Measurements from ENCODE around the gene TTC23L. TPM values are rescaled to one million over a fixed set of nuclear protein-coding genes. Genes with fewer than 3 reads are reported as not detected.

TTC23L gene
- total RNA-seq, 3 donors from 2014 or later = 1.3 to 2.0 TPM; not detected in 1

DNA sequence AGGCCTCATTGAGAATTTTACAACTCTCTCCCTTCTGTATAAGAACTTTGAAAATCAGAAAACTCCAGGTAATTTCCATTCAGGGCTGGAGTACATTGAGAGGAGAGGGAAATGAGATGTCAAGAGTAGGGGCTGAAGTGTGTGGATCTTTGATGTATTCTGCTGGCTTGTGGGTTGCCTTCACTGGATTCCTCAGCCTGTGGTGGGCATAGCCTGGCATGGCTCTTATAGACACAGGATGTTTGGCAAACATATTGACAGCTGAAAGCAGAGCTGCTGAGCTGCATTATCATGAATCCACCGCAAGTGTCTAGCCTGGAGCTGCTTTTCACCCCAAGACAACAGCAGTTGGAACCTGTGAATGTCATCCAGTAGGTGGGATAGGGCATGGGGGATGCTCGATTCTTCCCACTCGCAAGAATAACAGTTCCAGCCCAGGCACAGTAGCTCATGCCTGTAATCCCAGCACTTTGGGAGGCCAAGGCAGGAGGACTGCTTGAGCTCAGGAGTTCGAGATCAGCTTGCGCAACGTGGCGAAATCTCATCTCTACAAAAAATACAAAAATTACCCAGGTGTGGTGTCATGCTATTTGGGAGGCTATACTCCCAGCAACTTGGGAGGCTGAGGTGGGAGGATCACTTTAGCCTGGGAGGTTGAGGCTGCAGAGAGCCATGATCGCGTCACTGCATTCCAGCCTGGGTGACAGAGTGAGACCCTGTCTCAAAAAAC, 36.0 kb upstream of the TTC23L start:
- no peak overlapping the region for H3K4me3 ChIP-seq
- intact Hi-C loops (cut with DNase I; ENCODE audit: low total_unique reads) = no loop called here
- H3K4me1 ChIP-seq = no peaks in the 10 kb centered on the region
- no peak for DNase-seq (ENCODE audit: low spot score in 2 of 2)
- H3K9me3 ChIP-seq = no peaks in the 10 kb centered on the region
- H3K27me3 ChIP-seq = no peaks in the 10 kb centered on the region
- no peaks in the 10 kb centered on the region for H3K36me3 ChIP-seq
- TF ChIP-seq, protein P1, sequence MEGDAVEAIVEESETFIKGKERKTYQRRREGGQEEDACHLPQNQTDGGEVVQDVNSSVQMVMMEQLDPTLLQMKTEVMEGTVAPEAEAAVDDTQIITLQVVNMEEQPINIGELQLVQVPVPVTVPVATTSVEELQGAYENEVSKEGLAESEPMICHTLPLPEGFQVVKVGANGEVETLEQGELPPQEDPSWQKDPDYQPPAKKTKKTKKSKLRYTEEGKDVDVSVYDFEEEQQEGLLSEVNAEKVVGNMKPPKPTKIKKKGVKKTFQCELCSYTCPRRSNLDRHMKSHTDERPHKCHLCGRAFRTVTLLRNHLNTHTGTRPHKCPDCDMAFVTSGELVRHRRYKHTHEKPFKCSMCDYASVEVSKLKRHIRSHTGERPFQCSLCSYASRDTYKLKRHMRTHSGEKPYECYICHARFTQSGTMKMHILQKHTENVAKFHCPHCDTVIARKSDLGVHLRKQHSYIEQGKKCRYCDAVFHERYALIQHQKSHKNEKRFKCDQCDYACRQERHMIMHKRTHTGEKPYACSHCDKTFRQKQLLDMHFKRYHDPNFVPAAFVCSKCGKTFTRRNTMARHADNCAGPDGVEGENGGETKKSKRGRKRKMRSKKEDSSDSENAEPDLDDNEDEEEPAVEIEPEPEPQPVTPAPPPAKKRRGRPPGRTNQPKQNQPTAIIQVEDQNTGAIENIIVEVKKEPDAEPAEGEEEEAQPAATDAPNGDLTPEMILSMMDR (IDR thresholded peaks at IDR 0.05) = no peak
- TF ChIP-seq POLR2A (IDR thresholded peaks at IDR 0.05) (no peak), POLR2AphosphoS5 (IDR thresholded peaks at IDR 0.05) (no peak)
- peak overlapping the region in 1 of 2 donors; percentile 25 for H3K27ac ChIP-seq

DNA sequence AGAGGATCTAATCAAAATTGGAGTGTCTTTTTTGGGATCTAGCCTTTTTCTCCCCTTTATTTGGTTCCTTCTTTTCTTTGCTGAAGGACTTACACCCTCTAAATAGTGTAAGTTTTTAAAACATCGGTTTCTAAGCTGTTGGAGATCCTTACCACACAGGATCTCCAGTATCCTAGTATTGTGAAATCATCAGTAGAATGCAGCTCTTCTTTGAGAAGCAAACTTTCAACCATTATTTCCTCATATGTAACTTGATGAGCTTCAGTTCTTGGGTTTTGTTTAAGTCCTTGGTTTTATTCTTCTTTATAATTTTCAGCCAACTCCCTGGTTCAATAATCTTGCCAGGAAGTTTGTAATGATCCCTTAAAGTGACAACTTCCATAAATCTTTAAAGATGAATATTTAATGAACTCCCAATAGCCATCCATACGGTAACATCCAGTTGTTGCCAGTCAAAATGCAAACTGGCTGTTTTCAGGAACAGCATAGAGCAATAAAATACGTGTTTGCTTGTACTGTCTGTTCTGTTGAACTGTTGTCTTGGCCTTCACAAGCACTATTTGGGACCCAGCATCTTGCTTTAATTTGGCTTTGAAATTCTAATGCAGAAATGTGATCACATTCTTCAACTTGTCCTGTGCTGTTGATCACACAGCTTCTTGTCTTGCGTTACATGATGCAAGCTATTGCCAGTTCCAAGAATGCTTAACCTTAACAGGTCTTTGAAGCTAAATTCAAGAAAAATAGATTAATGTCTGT, 34.8 kb upstream of the TTC23L start:
- peak overlapping the region; percentile 12 to 32 for H3K27ac ChIP-seq
- no peaks in the 10 kb centered on the region for H3K36me3 ChIP-seq
- intact Hi-C loops (cut with DNase I; ENCODE audit: low total_unique reads) = no loop called here
- no peak for DNase-seq (ENCODE audit: low spot score in 2 of 2)
- H3K4me1 ChIP-seq = no peaks in the 10 kb centered on the region
- H3K27me3 ChIP-seq = no peaks in the 10 kb centered on the region
- peak in 2 of 3 donors; percentile 48 to 88 for TF ChIP-seq POLR2AphosphoS5 (IDR thresholded peaks at IDR 0.05)
- TF ChIP-seq, protein P1 (IDR thresholded peaks at IDR 0.05) = no peak
- no peaks in the 10 kb centered on the region for H3K9me3 ChIP-seq
- H3K4me3 ChIP-seq = no peak overlapping the region

DNA sequence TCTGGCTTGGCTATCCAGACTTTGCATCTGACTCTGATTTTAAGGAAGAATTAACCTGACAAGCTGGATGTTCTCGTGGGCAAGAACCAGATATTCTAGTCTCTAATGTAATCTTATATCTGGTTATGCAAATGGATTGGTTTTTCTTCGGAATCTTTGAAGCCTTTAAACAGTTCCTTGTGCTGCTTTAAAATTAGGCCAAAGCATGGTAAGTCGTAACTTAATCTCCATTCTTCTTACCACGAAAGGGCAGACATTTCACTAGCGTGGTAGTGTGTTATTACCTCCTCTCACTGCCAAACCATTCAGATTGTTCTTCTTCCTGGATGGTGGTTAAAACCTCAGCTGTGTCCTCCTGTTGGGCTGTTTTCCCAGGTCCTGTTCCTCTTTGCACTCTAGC, 34.1 kb upstream of the TTC23L start:
- Histone ChIP-seq H3K27me3 (no peaks in the 10 kb centered on the region), H3K9me3 (no peaks in the 10 kb centered on the region), H3K27ac (peak overlapping the region; percentile 4 to 12), H3K4me1 (no peaks in the 10 kb centered on the region), H3K36me3 (no peaks in the 10 kb centered on the region), H3K4me3 (no peak overlapping the region)
- intact Hi-C loops (cut with DNase I; ENCODE audit: low total_unique reads) = no loop called here
- TF ChIP-seq POLR2AphosphoS5 (IDR thresholded peaks at IDR 0.05) = no peak
- no peak for DNase-seq (ENCODE audit: low spot score in 2 of 2)

DNA sequence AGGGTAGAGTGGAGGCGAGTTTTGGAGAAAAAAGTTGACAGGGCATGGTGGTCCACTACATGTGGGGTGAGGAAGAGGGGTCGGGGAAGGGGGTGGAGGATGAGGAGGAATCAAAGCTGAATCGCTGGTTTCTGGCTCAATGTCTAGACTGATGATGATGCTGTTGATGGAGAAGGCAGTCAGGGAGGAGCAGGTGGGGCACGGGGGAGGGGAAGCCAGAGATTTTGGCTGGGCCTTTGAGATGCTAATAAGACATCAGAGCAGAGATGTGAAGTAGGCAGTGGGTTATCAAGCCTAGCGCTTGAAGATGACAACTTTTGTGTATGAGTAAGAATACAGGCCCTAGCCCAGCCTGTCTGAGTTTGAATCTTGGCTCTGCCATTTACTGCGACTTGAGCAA, 32.4 kb upstream of the TTC23L start:
- TF ChIP-seq POLR2AphosphoS5 (IDR thresholded peaks at IDR 0.05) = no peak
- TF ChIP-seq, protein P1 (IDR thresholded peaks at IDR 0.05) = no peak
- TF ChIP-seq POLR2A (IDR thresholded peaks at IDR 0.05) = no peak
- Histone ChIP-seq H3K36me3 (no peaks in the 10 kb centered on the region), H3K27me3 (no peaks in the 10 kb centered on the region), H3K9me3 (no peaks in the 10 kb centered on the region), H3K4me1 (no peaks in the 10 kb centered on the region), H3K27ac (no peak overlapping the region), H3K4me3 (no peak overlapping the region)
- intact Hi-C loops (cut with DNase I; ENCODE audit: low total_unique reads) = no loop called here
- DNase-seq (ENCODE audit: low spot score in 2 of 2) = no peak

DNA sequence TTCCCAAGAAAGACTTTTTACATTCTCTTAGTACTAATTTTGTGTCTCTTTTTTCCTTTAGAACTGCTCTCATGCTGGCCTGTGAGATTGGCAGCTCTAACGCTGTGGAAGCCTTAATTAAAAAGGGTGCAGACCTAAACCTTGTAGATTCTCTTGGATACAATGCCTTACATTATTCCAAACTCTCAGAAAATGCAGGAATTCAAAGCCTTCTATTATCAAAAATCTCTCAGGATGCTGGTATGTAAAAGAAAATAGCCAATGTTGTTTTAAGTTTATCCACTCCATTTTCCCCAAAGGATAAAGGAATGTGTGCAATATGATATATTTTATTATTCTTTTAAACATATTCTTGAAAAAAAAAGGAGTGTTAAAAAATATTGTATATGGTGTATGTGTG, 27.3 kb upstream of the TTC23L start:
- intact Hi-C loops (cut with DNase I; ENCODE audit: low total_unique reads) = no loop called here
- no peak for DNase-seq (ENCODE audit: low spot score in 2 of 2)
- Histone ChIP-seq H3K27me3 (no peaks in the 10 kb centered on the region), H3K36me3 (no peaks in the 10 kb centered on the region), H3K4me3 (no peak overlapping the region), H3K27ac (no peak overlapping the region), H3K9me3 (no peaks in the 10 kb centered on the region), H3K4me1 (no peaks in the 10 kb centered on the region)
- no peak for TF ChIP-seq POLR2A (IDR thresholded peaks at IDR 0.05)
- no peak for TF ChIP-seq POLR2AphosphoS5 (IDR thresholded peaks at IDR 0.05)
- TF ChIP-seq, protein P1 (IDR thresholded peaks at IDR 0.05) = no peak
